22Rv1 (cell line): ENCODE results near the gene ANKLE2.

Source experiments
- ZFX ChIP-seq: fragments of 450-650 bp; IDR thresholded peaks from 2 replicates; pipeline ENCODE4 v1.6.1; 2017; ENCODE audit warnings: antibody characterized with exemption, borderline replicate concordance
- TF ChIP-seq, protein P1 (sequence below): fragments of 450-650 bp; IDR thresholded peaks from 2 replicates; pipeline ENCODE4 v1.5.1; 2017; ENCODE audit warnings: mild to moderate bottlenecking

DNA sequence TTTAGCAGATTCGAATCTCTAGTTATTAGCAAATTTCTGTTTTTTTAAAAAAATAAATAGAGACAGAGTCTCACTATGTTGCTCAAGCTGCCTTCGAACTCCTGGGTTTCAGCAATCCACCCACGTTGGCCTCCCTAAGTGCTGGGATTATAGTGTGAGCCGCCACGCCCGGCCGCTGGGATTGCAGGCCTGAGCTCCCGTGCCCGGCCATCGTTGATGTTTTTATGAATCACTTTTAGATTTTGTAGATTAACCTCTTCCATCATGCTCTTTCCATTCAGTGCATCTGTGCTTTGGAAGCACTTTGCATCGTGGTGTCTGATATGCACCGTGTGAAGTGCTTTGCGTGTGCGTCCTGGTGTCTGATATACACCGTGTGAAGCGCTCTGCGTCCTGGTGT is 30.1 kb downstream of the ANKLE2 start:
- TF ChIP-seq, protein P1, sequence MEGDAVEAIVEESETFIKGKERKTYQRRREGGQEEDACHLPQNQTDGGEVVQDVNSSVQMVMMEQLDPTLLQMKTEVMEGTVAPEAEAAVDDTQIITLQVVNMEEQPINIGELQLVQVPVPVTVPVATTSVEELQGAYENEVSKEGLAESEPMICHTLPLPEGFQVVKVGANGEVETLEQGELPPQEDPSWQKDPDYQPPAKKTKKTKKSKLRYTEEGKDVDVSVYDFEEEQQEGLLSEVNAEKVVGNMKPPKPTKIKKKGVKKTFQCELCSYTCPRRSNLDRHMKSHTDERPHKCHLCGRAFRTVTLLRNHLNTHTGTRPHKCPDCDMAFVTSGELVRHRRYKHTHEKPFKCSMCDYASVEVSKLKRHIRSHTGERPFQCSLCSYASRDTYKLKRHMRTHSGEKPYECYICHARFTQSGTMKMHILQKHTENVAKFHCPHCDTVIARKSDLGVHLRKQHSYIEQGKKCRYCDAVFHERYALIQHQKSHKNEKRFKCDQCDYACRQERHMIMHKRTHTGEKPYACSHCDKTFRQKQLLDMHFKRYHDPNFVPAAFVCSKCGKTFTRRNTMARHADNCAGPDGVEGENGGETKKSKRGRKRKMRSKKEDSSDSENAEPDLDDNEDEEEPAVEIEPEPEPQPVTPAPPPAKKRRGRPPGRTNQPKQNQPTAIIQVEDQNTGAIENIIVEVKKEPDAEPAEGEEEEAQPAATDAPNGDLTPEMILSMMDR: no peak
- TF ChIP-seq ZFX: no peak
